ENCODE measurements around the gene MRPL19. TPM values are rescaled to one million over a fixed set of nuclear protein-coding genes. Genes with fewer than 3 reads are reported as not detected.
A peak's percentile ranks its signal among the peaks of the same experiment; 100 is the strongest.

MRPL19 gene
- total and polyA plus RNA-seq, 12 donors: 16.5 to 107 (median 69.2) TPM

DNA sequence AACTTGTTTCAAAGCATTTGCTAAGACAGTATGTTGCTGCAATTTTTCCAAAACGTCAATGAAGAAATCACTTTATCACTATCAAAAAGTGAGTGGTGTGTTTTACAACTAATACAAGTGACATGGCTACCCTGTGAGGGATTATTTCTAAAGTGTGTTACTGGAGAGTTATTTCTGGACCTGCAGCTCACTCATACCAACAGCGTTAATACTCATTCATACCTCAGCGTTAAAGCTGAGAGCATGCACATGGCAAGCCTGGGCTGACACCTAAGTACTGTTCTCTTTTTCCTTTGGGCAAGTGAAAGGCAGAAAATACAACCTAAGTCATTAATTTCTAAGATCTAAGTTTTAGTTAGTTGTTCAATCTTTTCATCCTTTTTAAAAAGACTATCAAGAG lies 13.0 kb upstream of the MRPL19 start:
- Histone ChIP-seq H3K4me1 (replicated peaks in 1 of 2) (peaks cover 5 to 19% of the 10 kb centered on the region in 2 donors), H3K36me3 (replicated peaks in 1 of 2) (no peaks in the 10 kb centered on the region), H3K27ac (no peak overlapping the region), H3K27me3 (no peaks in the 10 kb centered on the region), H3K4me3 (no peak overlapping the region), H3K9me3 (replicated peaks in 1 of 3) (no peaks in the 10 kb centered on the region)
- intact Hi-C loops (cut with DNase I): loop anchor here in 1 of 2 donors (10.0 kb wide), 1 partner anchor 51 kb away; no protein-coding TSS in a partner anchor
- WGBS, 4 donors: 51 to 74% (median 68%) methylated on average over 3 of the region's 3 CpGs
- DNase-seq: no peak
- TF ChIP-seq, protein P1, sequence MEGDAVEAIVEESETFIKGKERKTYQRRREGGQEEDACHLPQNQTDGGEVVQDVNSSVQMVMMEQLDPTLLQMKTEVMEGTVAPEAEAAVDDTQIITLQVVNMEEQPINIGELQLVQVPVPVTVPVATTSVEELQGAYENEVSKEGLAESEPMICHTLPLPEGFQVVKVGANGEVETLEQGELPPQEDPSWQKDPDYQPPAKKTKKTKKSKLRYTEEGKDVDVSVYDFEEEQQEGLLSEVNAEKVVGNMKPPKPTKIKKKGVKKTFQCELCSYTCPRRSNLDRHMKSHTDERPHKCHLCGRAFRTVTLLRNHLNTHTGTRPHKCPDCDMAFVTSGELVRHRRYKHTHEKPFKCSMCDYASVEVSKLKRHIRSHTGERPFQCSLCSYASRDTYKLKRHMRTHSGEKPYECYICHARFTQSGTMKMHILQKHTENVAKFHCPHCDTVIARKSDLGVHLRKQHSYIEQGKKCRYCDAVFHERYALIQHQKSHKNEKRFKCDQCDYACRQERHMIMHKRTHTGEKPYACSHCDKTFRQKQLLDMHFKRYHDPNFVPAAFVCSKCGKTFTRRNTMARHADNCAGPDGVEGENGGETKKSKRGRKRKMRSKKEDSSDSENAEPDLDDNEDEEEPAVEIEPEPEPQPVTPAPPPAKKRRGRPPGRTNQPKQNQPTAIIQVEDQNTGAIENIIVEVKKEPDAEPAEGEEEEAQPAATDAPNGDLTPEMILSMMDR (IDR thresholded peaks at IDR 0.05): no peak
- TF ChIP-seq POLR2A (IDR thresholded peaks at IDR 0.05): no peak

DNA sequence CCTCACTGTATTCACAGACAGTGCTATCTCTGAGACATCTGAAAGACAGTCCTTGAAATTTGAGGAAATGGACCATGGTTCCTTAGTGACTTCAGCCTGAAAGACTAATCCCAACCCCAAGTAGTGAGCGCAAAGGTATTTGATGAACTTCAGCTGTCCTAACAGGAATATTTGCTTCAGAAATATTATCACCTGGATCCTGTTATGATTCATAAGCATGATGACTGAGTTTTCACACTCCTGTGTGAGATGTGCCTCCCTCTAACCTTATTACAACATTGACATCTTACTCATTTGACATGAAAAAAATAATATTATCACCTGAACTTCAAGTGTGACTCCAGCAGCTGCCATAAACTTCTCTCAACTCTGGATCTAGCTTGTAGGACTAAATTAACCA lies 11.6 kb upstream of the MRPL19 start:
- intact Hi-C loops (cut with DNase I): loop anchor here in 1 of 2 donors (10.0 kb wide), 1 partner anchor 50 kb away; no protein-coding TSS in a partner anchor
- Histone ChIP-seq H3K36me3 (replicated peaks in 1 of 2) (no peaks in the 10 kb centered on the region), H3K4me1 (replicated peaks in 1 of 2) (peaks cover 5 to 19% of the 10 kb centered on the region in 2 donors), H3K9me3 (replicated peaks in 1 of 3) (no peaks in the 10 kb centered on the region), H3K4me3 (no peak overlapping the region), H3K27me3 (no peaks in the 10 kb centered on the region), H3K27ac (no peak overlapping the region)
- DNase-seq: no peak
- TF ChIP-seq POLR2A (IDR thresholded peaks at IDR 0.05): no peak
- TF ChIP-seq, protein P1 (IDR thresholded peaks at IDR 0.05): no peak
- WGBS, 4 donors: 65 to 100% (median 82%) methylated on average over 1 of the region's 1 CpG

DNA sequence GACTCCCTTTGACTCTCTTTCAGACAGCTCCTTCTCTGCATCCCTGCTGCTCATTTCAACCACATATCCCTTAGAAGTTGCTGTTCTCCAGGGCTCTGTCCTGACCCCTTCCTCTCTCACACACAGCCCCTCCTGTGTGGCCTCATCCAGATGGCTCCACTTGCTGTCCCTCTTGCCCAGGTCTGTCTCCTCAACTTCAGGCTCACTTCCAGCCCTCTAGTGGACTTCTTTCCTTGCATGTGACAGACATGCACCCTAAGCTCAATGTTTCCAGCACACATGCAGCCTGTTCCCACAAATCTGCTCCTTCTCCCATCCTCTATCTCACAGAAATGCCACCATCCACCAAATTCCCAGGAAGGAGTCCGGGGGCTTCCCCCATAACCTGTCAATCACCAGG lies 9.0 kb upstream of the MRPL19 start:
- H3K27me3 ChIP-seq: no peaks in the 10 kb centered on the region
- TF ChIP-seq, protein P1 (IDR thresholded peaks at IDR 0.05): no peak
- no peak for TF ChIP-seq POLR2A (IDR thresholded peaks at IDR 0.05)
- DNase-seq: no peak
- no peaks in the 10 kb centered on the region for H3K9me3 ChIP-seq (replicated peaks in 1 of 3)
- H3K36me3 ChIP-seq (replicated peaks in 1 of 2): no peaks in the 10 kb centered on the region
- no peak overlapping the region for H3K27ac ChIP-seq
- H3K4me3 ChIP-seq: no peak overlapping the region
- intact Hi-C loops (cut with DNase I): loop anchor here in 1 of 2 donors (10.0 kb wide), 1 partner anchor 47 kb away; no protein-coding TSS in a partner anchor
- 80 to 90% (median 83%) methylated on average over 1 of the region's 1 CpG for WGBS, 4 donors
- peaks cover 11 to 21% of the 10 kb centered on the region in 2 donors for H3K4me1 ChIP-seq (replicated peaks in 1 of 2)

DNA sequence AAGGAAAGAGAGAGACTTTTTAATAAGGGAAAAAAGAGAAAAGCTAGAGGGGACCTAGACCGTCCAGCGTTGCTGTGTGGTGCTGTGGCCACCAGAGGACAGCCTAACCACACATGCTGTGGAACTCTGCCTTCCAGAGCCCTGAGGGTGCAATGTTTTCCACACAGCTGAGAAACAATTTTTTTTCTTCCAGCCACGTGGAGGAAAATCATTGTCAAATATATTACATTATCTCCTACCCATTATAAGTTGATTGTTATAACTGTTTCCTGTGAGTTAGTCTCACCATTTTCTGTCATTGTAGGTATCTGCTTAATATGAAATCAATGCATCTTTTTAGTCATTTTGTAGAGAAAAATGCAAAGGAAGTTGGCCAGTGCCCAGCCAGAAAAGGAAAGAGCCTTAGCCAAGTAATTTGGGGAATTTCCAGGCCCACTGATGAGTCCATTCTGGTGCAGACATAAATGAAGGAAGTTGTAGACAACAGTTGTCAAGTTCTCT lies 5.9 kb upstream of the MRPL19 start:
- TF ChIP-seq, protein P1 (IDR thresholded peaks at IDR 0.05): peak; percentile 93 to 100 (median 98)
- no peak for TF ChIP-seq POLR2A (IDR thresholded peaks at IDR 0.05)
- Histone ChIP-seq H3K4me3 (no peak overlapping the region), H3K36me3 (replicated peaks in 1 of 2) (no peaks in the 10 kb centered on the region), H3K27ac (peak overlapping the region in 3 of 5 donors; percentile 10 to 65 (median 35)), H3K4me1 (replicated peaks in 1 of 2) (peaks cover 11 to 12% of the 10 kb centered on the region in 2 donors), H3K27me3 (no peaks in the 10 kb centered on the region), H3K9me3 (replicated peaks in 1 of 3) (no peaks in the 10 kb centered on the region)
- DNase-seq: peak; percentile 71 to 88 (median 82)
- 0 to 1% (median 0%) methylated on average over 3 of the region's 3 CpGs for whole genome bisulfite sequencing, 4 donors
- intact Hi-C loops (cut with DNase I): no loop called here

Measured in adrenal gland (tissue), 12 donors.